Heart right ventricle (tissue), 16 donors: ENCODE measurements around the gene HMG20B. TPM values are rescaled to one million over a fixed set of nuclear protein-coding genes. Genes with fewer than 3 reads are reported as not detected.

Experiments
- ATAC-seq, 8 donors: fragments of 200-7000 bp; cut with Tn5 transposase; one replicate each; pipeline ENCODE4 v1.9.1; 2020; ENCODE audit warnings: mild to moderate bottlenecking in 8 of 8, moderate library complexity in 8 of 8, moderate number of reproducible peaks in 1 of 8
- DNase-seq, 2 donors: peaks; one replicate each; pipeline ENCODE4 v3.0.0-alpha.2; 2020
- H3K27ac ChIP-seq, 10 donors: fragments of 200-600 bp; sonication (generic) in 2 of 10; one replicate each; pipeline versions ENCODE4 v1.5.0 to v1.8.0; 2020 to 2022; ENCODE audit warnings: mild to moderate bottlenecking in 3 of 10
- H3K27me3 ChIP-seq, 7 donors: fragments of 200-600 bp; one replicate each; pipeline ENCODE4 v1.8.0; 2021 to 2022; ENCODE audit warnings: mild to moderate bottlenecking in 2 of 7
- H3K36me3 ChIP-seq, 9 donors: fragments of 200-600 bp; sonication (generic) in 1 of 9; one replicate each; pipeline versions ENCODE4 v1.5.0 to v1.8.0; 2020 to 2022; ENCODE audit warnings: mild to moderate bottlenecking in 2 of 9
- H3K4me1 ChIP-seq, 9 donors: fragments of 200-600 bp; sonication (generic) in 1 of 9; one replicate each; pipeline versions ENCODE4 v1.5.0 to v1.8.0; 2020 to 2022; ENCODE audit warnings: mild to moderate bottlenecking in 4 of 9
- H3K4me3 ChIP-seq, 10 donors: fragments of 200-600 bp; sonication (generic) in 2 of 10; one replicate each; pipeline versions ENCODE4 v1.5.0 to v1.8.0; 2020 to 2022; ENCODE audit warnings: mild to moderate bottlenecking in 7 of 10, moderate library complexity in 2 of 10
- H3K9me3 ChIP-seq, 11 donors: fragments of 200-600 bp in 10 of 11; sonication (generic) in 2 of 11; one replicate each; pipeline versions ENCODE4 v1.5.0 to v1.8.0; 2013 to 2022; ENCODE audit warnings: mild to moderate bottlenecking in 2 of 11, control low read depth in 1 of 11, moderate library complexity in 1 of 11
- CTCF ChIP-seq, 9 donors: fragments of 200-600 bp; sonication (generic) in 2 of 9; IDR thresholded peaks; one replicate each; pipeline versions ENCODE4 v1.5.0 to v1.8.0; 2021 to 2022; ENCODE audit warnings: antibody characterized with exemption in 9 of 9, mild to moderate bottlenecking in 5 of 9, moderate library complexity in 1 of 9
- WGBS, 2 donors: extraction: QIAGEN DNeasy Blood & Tissue Kit; methylation state at CpG; one replicate each; pipeline ENCODE4 v1.1.7; 2013; ENCODE audit warnings: inconsistent platforms in 1 of 2; 5-methylcytosine and 5-hydroxymethylcytosine counted together
- intact Hi-C, 10 donors: fragments of 100-400 bp; cut with DNase I; formaldehyde crosslinking; loops; one replicate each; pipeline versions ENCODE4 v1.11.1 to v1.14.2; 2022
- polyA plus RNA-seq, 2 donors: library from polyadenylated mRNA; stranded (reverse); fragments of 200-250 nt; gene quantifications; one replicate each; pipeline ENCODE4 v1.2.3, GENCODE V29; 2013
- total RNA-seq, 10 donors: library from RNA; stranded (reverse); fragmentation: NEBNext Ultra II Directional in 3 of 10; extraction: Animal tissue kit (Norgen Biotek cat#: 25700) in 3 of 10; gene quantifications; one replicate each; pipeline versions ENCODE4 v1.2.1 to v1.2.4, GENCODE V29; 2021 to 2023
- donor health status: Arrhythmogenic right ventricular cardiomyopathy.
- donor health status: ischemic (EF 13 %, LVEDD 7.1; RV severe dilation, severe dysfunction).
- donor health status: healthy with polysubstance abuse.
- donor health status: DM: no; HTN: yes; CAD: no.
- donor health status: DM: no; HTN: no; CAD: no.
- donor health status: ischemic (EF 25% LVEDD 6.9; RV normal size, moderate dysfunction).
- donor health status: ischemic (EF 25% LVEDD 5.7; RV mildly dilated, moderate dysfunction).
- donor health status: healthy.
- donor health status: DM: yes; HTN: yes; CAD: no.
- donor health status: Ischemic cardiomyopathy.
- donor health status: ischemic (EF 35%, LVEDD 5.7; RV mildly dilated, moderate dysfunction).
- donor health status: nonischemic (EF 11% LVEDD 7.7; RV severe dilation, severe dysfunction).
- donor health status: DM: yes; HTN: yes; CAD: no.
- donor health status: PGD.
- donor health status: ischemic (EF 29% LVEDD 5.4; RV normal size, mild dysfunction).
- donor health status: nonischemic (EF 23%, LVEDD 6.1; RV moderate dilation, normal function).

The HMG20B gene
- total and polyA plus RNA-seq, 12 donors: 19.5 to 73.3 (median 32.0) TPM

GRCh38 chr19:3620817-3621547 is 48.2 kb downstream of the HMG20B start:
- intact Hi-C loops: loop anchor here in 2 of 10 donors (10.0 kb wide), 2 partner anchors 46 to 296 kb away; partner anchors contain the start of gene HMG20B (in 1 of the 2)

GRCh38 chr19:3621689-3622088 is 48.9 kb downstream of the HMG20B start:
- H3K9me3 ChIP-seq: no peaks in the 10 kb centered on the region
- DNase-seq: no peak
- no peak overlapping the region for H3K4me3 ChIP-seq
- intact Hi-C loops: loop anchor here in 2 of 10 donors (10.0 kb wide), 2 partner anchors 47 to 297 kb away; partner anchors contain the start of gene HMG20B (in 1 of the 2)
- H3K27me3 ChIP-seq: no peaks in the 10 kb centered on the region
- no peak overlapping the region for H3K27ac ChIP-seq
- ATAC-seq: no peak
- WGBS, 2 donors: 94 to 95% methylated on average over 15 of the region's 15 CpGs
- peaks cover 15 to 41% (median 29%) of the 10 kb centered on the region in 9 donors for H3K4me1 ChIP-seq
- TF ChIP-seq CTCF (IDR thresholded peaks at IDR 0.05): no peak
- H3K36me3 ChIP-seq: peaks cover 0 to 66% (median 5%) of the 10 kb centered on the region in 9 donors

More at GRCh38 chr19:3620817-3621547, 48.2 kb downstream of the HMG20B start:
- Histone ChIP-seq H3K27ac (no peak overlapping the region), H3K36me3 (peaks cover 0 to 73% (median 5%) of the 10 kb centered on the region in 9 donors), H3K4me1 (peaks cover 12 to 39% (median 26%) of the 10 kb centered on the region in 9 donors), H3K27me3 (no peaks in the 10 kb centered on the region), H3K4me3 (no peak overlapping the region), H3K9me3 (no peaks in the 10 kb centered on the region)
- WGBS, 2 donors: 90 to 92% methylated on average over 24 of the region's 24 CpGs
- DNase-seq: no peak
- no peak for ATAC-seq
- TF ChIP-seq CTCF (IDR thresholded peaks at IDR 0.05): no peak

GRCh38 chr19:3622224-3622623 is 49.5 kb downstream of the HMG20B start:
- no peak overlapping the region for H3K27ac ChIP-seq
- no peak for TF ChIP-seq CTCF (IDR thresholded peaks at IDR 0.05)
- H3K36me3 ChIP-seq: peaks cover 0 to 61% (median 5%) of the 10 kb centered on the region in 9 donors
- intact Hi-C loops: loop anchor here in 2 of 10 donors (10.0 kb wide), 2 partner anchors 47 to 297 kb away; partner anchors contain the start of gene HMG20B (in 1 of the 2)
- no peaks in the 10 kb centered on the region for H3K9me3 ChIP-seq
- DNase-seq (no peak), ATAC-seq (no peak)
- H3K4me3 ChIP-seq: no peak overlapping the region
- peaks cover 14 to 39% (median 27%) of the 10 kb centered on the region in 9 donors for H3K4me1 ChIP-seq
- WGBS, 2 donors: 86 to 90% methylated on average over 12 of the region's 12 CpGs
- H3K27me3 ChIP-seq: no peaks in the 10 kb centered on the region

- 89 to 92% methylated on average over 34 of the region's 34 CpGs for WGBS, 2 donors
- Histone ChIP-seq H3K4me3 (no peak overlapping the region), H3K27ac (no peak overlapping the region), H3K4me1 (peaks cover 11 to 29% (median 20%) of the 10 kb centered on the region in 9 donors), H3K27me3 (no peaks in the 10 kb centered on the region), H3K9me3 (no peaks in the 10 kb centered on the region), H3K36me3 (peaks cover 0 to 55% (median 5%) of the 10 kb centered on the region in 9 donors)
- TF ChIP-seq CTCF (IDR thresholded peaks at IDR 0.05): no peak
- ATAC-seq: no peak
- intact Hi-C loops: loop anchor here in 2 of 10 donors (10.0 kb wide), 2 partner anchors 49 to 299 kb away; partner anchors contain the start of gene HMG20B (in 1 of the 2)
- DNase-seq: no peak
Measured at GRCh38 chr19:3623716-3624115, 51.0 kb downstream of the HMG20B start.
